K562 (cell line): Measurements from ENCODE around the gene WFDC6. TPM values are rescaled to one million over a fixed set of nuclear protein-coding genes. Genes with fewer than 3 reads are reported as not detected.

ENCODE experiments used
- ATAC-seq: fragments of 200-7000 bp; cut with Tn5 transposase; 3 replicates; pipeline ENCODE4 v1.9.1; 2020; ENCODE audit warnings: moderate library complexity
- BruUV-seq: library from RNA; stranded (reverse); fragments of 400-500 nt; replicated peaks from 2 replicates; lab custom pipeline; 2021; lab: Mats Ljungman, UMichigan
- CTCF ChIA-PET: fragments of 300-600 bp; formaldehyde crosslinking; extraction: SDS; loops from one replicate; lab custom pipeline; 2021; ENCODE audit warnings: low intra/inter-chr PET ratio; lab: Yijun Ruan, JAX
- POLR2A ChIA-PET: fragments of 300-600, 350-650 bp; sonication (Branson Sonifier 250); formaldehyde crosslinking; extraction: SDS; loops from one replicate; lab custom pipeline; 2021; ENCODE audit warnings: antibody characterized with exemption, inconsistent platforms; lab: Yijun Ruan, JAX
- DNase-seq, 4 experiments: peaks; one replicate each; pipeline versions ENCODE4 v3.0.0 to v3.0.0-alpha.2; 2011 to 2018; ENCODE audit warnings: low spot score in 3 of 4, mixed read lengths in 3 of 4; ENCODE audit errors: extremely low read depth in 1 of 4
- FAIRE-seq: peaks from 2 replicates; lab custom pipeline; 2011; peaks lifted over from hg19 to GRCh38; lab: Jason Lieb, UNC
- H2AFZ ChIP-seq: 2 replicates; pipeline ENCODE4 v1.6.0; 2011; ENCODE audit warnings: low read depth, low read length, control low read depth, inconsistent platforms
- H3K27ac ChIP-seq: fragments of 200-600 bp; 3 replicates; pipeline ENCODE4 v1.8.0; 2011; ENCODE audit warnings: low read depth, mild to moderate bottlenecking, control low read depth, inconsistent platforms, low read length, moderate library complexity, mixed read lengths; ENCODE audit errors: extremely low read depth
- H3K27me3 ChIP-seq, 2 experiments: fragments of 300-600 bp in 1 of 2; 2 replicates in 1 of 2; 3 replicates in 1 of 2; pipeline versions ENCODE4 v1.6.0 to v1.8.0; 2011; ENCODE audit warnings: inconsistent platforms in 2 of 2, low read length in 2 of 2, mild to moderate bottlenecking in 1 of 2, mixed read lengths in 1 of 2, moderate library complexity in 1 of 2; ENCODE audit not compliant: control insufficient read depth in 2 of 2, insufficient read depth in 2 of 2
- H3K36me3 ChIP-seq: fragments of 300-600 bp; 3 replicates; pipeline ENCODE4 v1.8.0; 2011; ENCODE audit warnings: mild to moderate bottlenecking, low read length, inconsistent platforms; ENCODE audit not compliant: control insufficient read depth, insufficient read depth
- H3K4me1 ChIP-seq, 2 experiments: fragments of 200-600 bp in 1 of 2; replicated peaks in 1 of 2; 2 replicates in 1 of 2; 3 replicates in 1 of 2; pipeline versions ENCODE4 v1.5.1 to v1.8.0; 2011; ENCODE audit warnings: inconsistent platforms in 2 of 2, low read length in 2 of 2, mild to moderate bottlenecking in 1 of 2, mixed read lengths in 1 of 2, moderate library complexity in 1 of 2; ENCODE audit not compliant: control insufficient read depth in 2 of 2, insufficient read depth in 2 of 2
- H3K4me2 ChIP-seq: 2 replicates; pipeline ENCODE4 v1.6.1; 2011; ENCODE audit warnings: low read length, control low read depth, inconsistent platforms, mixed read lengths; ENCODE audit not compliant: insufficient read depth
- H3K4me3 ChIP-seq: fragments of 200-600 bp; sonication (generic), shearing (Covaris generic); 2 replicates; pipeline ENCODE4 v1.5.1; 2016; ENCODE audit warnings: control low read depth, inconsistent platforms
- H3K79me2 ChIP-seq: fragments of 200-600 bp; 3 replicates; pipeline ENCODE4 v1.8.0; 2011; ENCODE audit warnings: low read length, inconsistent platforms; ENCODE audit not compliant: control insufficient read depth, insufficient read depth
- H3K9ac ChIP-seq, 2 experiments: 2 replicates each; pipeline versions ENCODE4 v1.6.0 to v1.6.1; 2011; ENCODE audit warnings: low read depth in 2 of 2, low read length in 2 of 2, control low read depth in 1 of 2, inconsistent platforms in 1 of 2, mild to moderate bottlenecking in 1 of 2, mixed read lengths in 1 of 2; ENCODE audit not compliant: insufficient read depth in 1 of 2
- H3K9me1 ChIP-seq: one replicate; pipeline ENCODE4 v1.6.0; 2011; ENCODE audit warnings: inconsistent platforms, mild to moderate bottlenecking, low read length, moderate library complexity; ENCODE audit not compliant: control insufficient read depth, insufficient read depth
- H3K9me3 ChIP-seq: replicated peaks from 2 replicates; pipeline ENCODE4 v1.5.1; 2011; ENCODE audit warnings: low read depth, low read length, inconsistent platforms; ENCODE audit not compliant: control insufficient read depth, insufficient read depth
- H4K20me1 ChIP-seq: replicated peaks from 2 replicates; pipeline ENCODE4 v1.6.1; 2011; ENCODE audit warnings: low read length, inconsistent platforms, mixed read lengths; ENCODE audit not compliant: control insufficient read depth, insufficient read depth
- CTCF ChIP-seq, 3 experiments: IDR thresholded peaks in 2 of 3; conservative IDR thresholded peaks in 1 of 3; 2 replicates each; pipeline ENCODE4 v1.5.1; 2011 to 2012; ENCODE audit warnings: low read length in 3 of 3, mild to moderate bottlenecking in 3 of 3, control low read depth in 2 of 3, improper control_type of control experiment in 1 of 3, inconsistent platforms in 1 of 3, low read depth in 1 of 3, mixed read lengths in 1 of 3, moderate library complexity in 1 of 3; ENCODE audit not compliant: insufficient read depth in 2 of 3
- ESRRB ChIP-seq: fragments of 250-450 bp; sonication (Bioruptor Pico); IDR thresholded peaks from 2 replicates; pipeline ENCODE4 v1.5.0; 2020; ENCODE audit warnings: mild to moderate bottlenecking, moderate library complexity, borderline replicate concordance
- GATAD2B ChIP-seq: fragments of 450-650 bp; IDR thresholded peaks from 2 replicates; pipeline ENCODE4 v1.6.1; 2017; ENCODE audit warnings: mild to moderate bottlenecking, borderline replicate concordance
- KHSRP ChIP-seq: fragments of 450-650 bp; IDR thresholded peaks from 2 replicates; pipeline ENCODE4 v1.6.1; 2017
- PRMT5 ChIP-seq: sonication (generic); formaldehyde crosslinking; IDR thresholded peaks from 2 replicates; pipeline ENCODE4 v1.5.0; 2020; ENCODE audit warnings: missing genetic modification reagents
- RBBP5 ChIP-seq: fragments of 200-600 bp; sonication (generic); IDR thresholded peaks from 2 replicates; pipeline ENCODE4 v1.6.1; 2012; ENCODE audit warnings: borderline replicate concordance, mild to moderate bottlenecking, low read length, control low read depth, inconsistent platforms; ENCODE audit not compliant: insufficient read depth, poor library complexity, severe bottlenecking
- THAP12 ChIP-seq: fragments of 250-450 bp; sonication (Bioruptor Pico); IDR thresholded peaks from 2 replicates; pipeline ENCODE4 v1.9.0; 2021; ENCODE audit warnings: mild to moderate bottlenecking, inconsistent platforms
- ZKSCAN3 ChIP-seq: fragments of 250-450 bp; sonication (Bioruptor Pico); IDR thresholded peaks from 2 replicates; pipeline ENCODE4 v1.4.0; 2020
- ZNF146 ChIP-seq: IDR thresholded peaks from one replicate; pipeline ENCODE4 v1.6.1; 2018; ENCODE audit warnings: missing compliant biosample characterization; ENCODE audit not compliant: unreplicated experiment
- ZNF224 ChIP-seq: sonication (generic); formaldehyde crosslinking; IDR thresholded peaks from 2 replicates; pipeline ENCODE4 v1.8.0; 2022; ENCODE audit warnings: mild to moderate bottlenecking, missing genetic modification reagents
- ZNF280B ChIP-seq: fragments of 250-450 bp; sonication (Bioruptor Pico); IDR thresholded peaks from 2 replicates; pipeline ENCODE4 v1.5.1; 2021; ENCODE audit warnings: mild to moderate bottlenecking
- WGBS: fragments of 100-300 bp; shearing (Covaris generic); methylation state at CpG from one replicate; pipeline ENCODE4 v1.1.6; 2016; ENCODE audit warnings: low coverage, mixed read lengths; ENCODE audit not compliant: insufficient coverage; ENCODE audit errors: missing lambda C conversion rate; 5-methylcytosine and 5-hydroxymethylcytosine counted together
- in situ Hi-C: fragments of 300-500 bp; cut with MboI; formaldehyde crosslinking; loops from 4 replicates; pipeline ENCODE4 v1.15.0; 2018; ENCODE audit warnings: inconsistent platforms, mixed read lengths
- intact Hi-C: fragments of 100-400 bp; cut with micrococcal nuclease; formaldehyde crosslinking; loops from 2 replicates; pipeline ENCODE4 v1.14.2; 2022
- polyA plus RNA-seq, 8 experiments: library from polyadenylated mRNA; depleted of rRNA in 4 of 8; stranded (reverse) in 5 of 8; unstranded in 3 of 8; fragments of >200 nt; fragmentation: Nextera tagmentation in 2 of 8; fragmentation: Illumina TruSeq in 1 of 8; extraction: Ambion mirVana in 2 of 8; extraction: Trizol in 1 of 8; gene quantifications; 2 replicates each; pipeline versions ENCODE4 v1.2.1 to v1.2.3, GENCODE V29; 2011 to 2014; ENCODE audit warnings: inconsistent platforms in 1 of 8, missing spikeins in 1 of 8
- total RNA-seq, 7 experiments: library from RNA; depleted of rRNA in 6 of 7; stranded (reverse); fragments of >200 nt in 6 of 7; fragmentation: Illumina TruSeq in 2 of 7; extraction: Trizol in 2 of 7; gene quantifications; 2 replicates each; pipeline versions ENCODE4 v1.2.1 to v1.2.3, GENCODE V29; 2011 to 2021; ENCODE audit warnings: low replicate concordance in 1 of 7

WFDC6 gene
- total and polyA plus RNA-seq, 9 of the 15 experiments (the other 6 are each of a cell fraction or from before 2014, with no cell fraction given): not detected

- TF ChIP-seq ZNF280B (CRISPR knock-in tag): no peak
- TF ChIP-seq ZKSCAN3 (CRISPR knock-in tag): no peak
- no peak for TF ChIP-seq ZNF224 (CRISPR knock-in tag)
- TF ChIP-seq GATAD2B: no peak
- TF ChIP-seq PRMT5 (CRISPR knock-in tag): no peak
- no peak for TF ChIP-seq THAP12 (CRISPR knock-in tag)
- TF ChIP-seq ZNF146 (CRISPR knock-in tag): no peak
Measured at GRCh38 chr20:45545351-45545750, 6.1 kb upstream of the WFDC6 start (continued).

- ATAC-seq: no peak
- CTCF ChIA-PET: no interaction called here
- 0% methylated on average over 7 of the region's 7 CpGs for WGBS
Measured at GRCh38 chr20:45538209-45538799, 978 bp downstream of the WFDC6 start.

More at GRCh38 chr20:45538209-45538799, 978 bp downstream of the WFDC6 start:
- intact Hi-C loops: no loop called here
- Histone ChIP-seq H3K9me3 (no peaks in the 10 kb centered on the region), H3K9ac (no peak overlapping the region), H2AFZ (no peak overlapping the region), H3K4me3 (no peak overlapping the region), H3K36me3 (no peaks in the 10 kb centered on the region), H3K79me2 (no peaks in the 10 kb centered on the region), H3K27ac (no peak overlapping the region), H3K4me2 (no peak overlapping the region), H3K27me3 (peaks cover 0 to 4% of the 10 kb centered on the region in 2 experiments; a peak in 1 of 5 replicates), H3K4me1 (no peaks in the 10 kb centered on the region), H4K20me1 (no peaks in the 10 kb centered on the region), H3K9me1 (no peaks in the 10 kb centered on the region)
- BruUV-seq: no TSS peak
- FAIRE-seq (no peak), DNase-seq (peak in 1 of 4 experiments; percentile 12)
- in situ Hi-C loops: no loop called here
- POLR2A ChIA-PET: no interaction called here
- TF ChIP-seq ESRRB (CRISPR knock-in tag) (no peak), CTCF (IDR thresholded peaks at IDR 0.05 in 2 of 3, conservative IDR thresholded peaks at IDR 0.05 in 1 of 3; ENCODE audit: insufficient read depth in 2 of 3, low read depth in 1 of 3, low read length in 3 of 3) (peak in 2 of 3 experiments; percentile 24 to 26; a peak in 1 of 6 replicates), KHSRP (no peak), RBBP5 (no peak)
